LNCaP clone FGC (cell line): ENCODE results near the gene CDK14.

Source experiments
- DNase-seq: peaks from one replicate; pipeline ENCODE4 v3.0.0-alpha.2; 2011; ENCODE audit warnings: low read depth
- H3K4me3 ChIP-seq: 2 replicates; pipeline ENCODE4 v1.5.1; 2011; ENCODE audit warnings: mild to moderate bottlenecking, low read depth, low read length, control low read depth
- CTCF ChIP-seq: IDR thresholded peaks from 2 replicates; pipeline ENCODE4 v1.5.1; 2012; ENCODE audit warnings: mild to moderate bottlenecking; ENCODE audit not compliant: control insufficient read depth, insufficient read depth; ENCODE audit errors: extremely low read depth

Gene CDK14

GRCh38 chr7:90858546-90858945, 262.4 kb downstream of the CDK14 start:
- no peak overlapping the region for H3K4me3 ChIP-seq
- DNase-seq = no peak
- TF ChIP-seq CTCF = no peak

GRCh38 chr7:90859521-90859920, 263.4 kb downstream of the CDK14 start:
- no peak for TF ChIP-seq CTCF
- no peak for DNase-seq
- no peak overlapping the region for H3K4me3 ChIP-seq

- TF ChIP-seq CTCF = no peak
- no peak overlapping the region for H3K4me3 ChIP-seq
- DNase-seq = no peak
These were observed 268.0 kb downstream of the CDK14 start for GRCh38 chr7:90864088-90864487.

GRCh38 chr7:90869335-90869734, 273.2 kb downstream of the CDK14 start:
- no peak overlapping the region for H3K4me3 ChIP-seq
- no peak for TF ChIP-seq CTCF

GRCh38 chr7:90876701-90877100, 280.6 kb downstream of the CDK14 start:
- no peak for DNase-seq
- H3K4me3 ChIP-seq = no peak overlapping the region
- no peak for TF ChIP-seq CTCF

More at GRCh38 chr7:90869335-90869734, 273.2 kb downstream of the CDK14 start:
- DNase-seq = no peak

GRCh38 chr7:90877201-90877600, 281.1 kb downstream of the CDK14 start:
- DNase-seq = no peak
- no peak for TF ChIP-seq CTCF
- no peak overlapping the region for H3K4me3 ChIP-seq

GRCh38 chr7:90879924-90880323, 283.8 kb downstream of the CDK14 start:
- DNase-seq = no peak
- no peak overlapping the region for H3K4me3 ChIP-seq
- TF ChIP-seq CTCF = no peak
